Lung (tissue), 12 donors: ENCODE measurements around the gene DCAF4L1. TPM values are rescaled to one million over a fixed set of nuclear protein-coding genes. Genes with fewer than 3 reads are reported as not detected.

ENCODE experiments used
- ATAC-seq: fragments of 200-7000 bp; cut with Tn5 transposase; one replicate; pipeline ENCODE4 v1.9.1; 2020; ENCODE audit warnings: moderate number of reproducible peaks; ENCODE audit not compliant: insufficient read depth, low FRiP score
- DNase-seq, 3 donors: peaks; one replicate each; pipeline ENCODE4 v3.0.0-alpha.2; 2013 to 2017
- H3K27ac ChIP-seq, 2 donors: one replicate each; pipeline ENCODE4 v1.5.1; 2013; ENCODE audit warnings: mild to moderate bottlenecking in 2 of 2, moderate library complexity in 2 of 2, control low read depth in 1 of 2, inconsistent platforms in 1 of 2, low read depth in 1 of 2, low read length in 1 of 2
- H3K27me3 ChIP-seq, 3 donors: one replicate each; pipeline ENCODE4 v1.5.1; 2013; ENCODE audit warnings: low read length in 2 of 3; ENCODE audit not compliant: control insufficient read depth in 3 of 3, insufficient read depth in 3 of 3
- H3K36me3 ChIP-seq, 4 donors: one replicate each; pipeline ENCODE4 v1.5.1; 2013; ENCODE audit warnings: low read length in 4 of 4, mild to moderate bottlenecking in 1 of 4, moderate library complexity in 1 of 4; ENCODE audit not compliant: control insufficient read depth in 4 of 4, insufficient read depth in 4 of 4
- H3K4me1 ChIP-seq, 5 donors: one replicate each; pipeline ENCODE4 v1.5.1; 2013; ENCODE audit warnings: low read length in 5 of 5, mild to moderate bottlenecking in 2 of 5, moderate library complexity in 1 of 5; ENCODE audit not compliant: control insufficient read depth in 5 of 5, insufficient read depth in 5 of 5
- H3K4me3 ChIP-seq: one replicate; pipeline ENCODE4 v1.5.1; 2013; ENCODE audit warnings: mild to moderate bottlenecking, control low read depth, moderate library complexity
- H3K9ac ChIP-seq, 2 donors: one replicate each; pipeline ENCODE4 v1.5.1; 2013; ENCODE audit warnings: low read length in 2 of 2, control low read depth in 1 of 2; ENCODE audit not compliant: insufficient read depth in 1 of 2
- H3K9me3 ChIP-seq, 4 donors: one replicate each; pipeline ENCODE4 v1.5.1; 2013; ENCODE audit warnings: low read length in 3 of 4, mild to moderate bottlenecking in 1 of 4, moderate library complexity in 1 of 4; ENCODE audit not compliant: control insufficient read depth in 4 of 4, insufficient read depth in 3 of 4
- CTCF ChIP-seq: IDR thresholded peaks from 2 replicates; pipeline ENCODE4 v1.5.1; 2012; ENCODE audit warnings: mild to moderate bottlenecking; ENCODE audit errors: control extremely low read depth, extremely low read depth
- WGBS, 2 donors: extraction: QIAGEN DNeasy Blood & Tissue Kit; methylation state at CpG; one replicate each; pipeline ENCODE4 v1.1.7; 2013; 5-methylcytosine and 5-hydroxymethylcytosine counted together
- polyA plus RNA-seq, 2 donors: library from polyadenylated mRNA; stranded (reverse); fragments of 200-250 nt; gene quantifications; one replicate each; pipeline ENCODE4 v1.2.1, GENCODE V29; 2013
- total RNA-seq, 2 donors: library from RNA; depleted of rRNA in 1 of 2; stranded (reverse); fragments of >200 nt in 1 of 2; gene quantifications; one replicate each; pipeline ENCODE4 v1.2.1, GENCODE V29; 2014 to 2021
- donor health status: control.
- donor health status: control.
- donor health status: Bipolar disorder and iron deficiency.
- donor health status: healthy.
- donor health status: DM: yes; HTN: yes; CAD: no.

The DCAF4L1 gene
- total and polyA plus RNA-seq, 4 donors = 0.11 to 0.43 (median 0.22) TPM

- TF ChIP-seq CTCF = no peak
- no peak overlapping the region for H3K4me3 ChIP-seq
- no peaks in the 10 kb centered on the region for H3K27me3 ChIP-seq
- H3K27ac ChIP-seq = no peak overlapping the region
- 90 to 93% methylated on average over 3 of the region's 3 CpGs for WGBS, 2 donors
- H3K9ac ChIP-seq = no peak overlapping the region
- DNase-seq (no peak), ATAC-seq (no peak)
- peaks cover 7 to 18% (median 9%) of the 10 kb centered on the region in 5 donors for H3K4me1 ChIP-seq
- H3K9me3 ChIP-seq = no peaks in the 10 kb centered on the region
- peaks cover 0 to 4% (median 3%) of the 10 kb centered on the region in 4 donors for H3K36me3 ChIP-seq
Observed at GRCh38 chr4:41994461-41994985, 13.0 kb downstream of the DCAF4L1 start.

- Histone ChIP-seq H3K9ac (no peak overlapping the region), H3K9me3 (no peaks in the 10 kb centered on the region), H3K27ac (no peak overlapping the region), H3K4me1 (peaks cover 0 to 5% (median 0%) of the 10 kb centered on the region in 5 donors), H3K27me3 (no peaks in the 10 kb centered on the region), H3K4me3 (no peak overlapping the region), H3K36me3 (peaks cover 3 to 9% (median 4%) of the 10 kb centered on the region in 4 donors)
- TF ChIP-seq CTCF = no peak
- no peak for DNase-seq
- WGBS, 2 donors = 88 to 92% methylated on average over 3 of the region's 3 CpGs
- ATAC-seq = no peak
Observed at GRCh38 chr4:41998019-41998418, 16.5 kb downstream of the DCAF4L1 start.

GRCh38 chr4:41999321-41999720, 17.8 kb downstream of the DCAF4L1 start:
- no peak overlapping the region for H3K9ac ChIP-seq
- ATAC-seq (no peak), DNase-seq (no peak)
- no peaks in the 10 kb centered on the region for H3K9me3 ChIP-seq
- no peaks in the 10 kb centered on the region for H3K27me3 ChIP-seq
- H3K4me3 ChIP-seq = no peak overlapping the region
- TF ChIP-seq CTCF = no peak
- no peak overlapping the region for H3K27ac ChIP-seq
- peaks cover 3 to 11% (median 6%) of the 10 kb centered on the region in 4 donors for H3K36me3 ChIP-seq
- H3K4me1 ChIP-seq = peaks cover 0 to 5% (median 0%) of the 10 kb centered on the region in 5 donors
